Neural progenitor cell (in vitro differentiated cells): ENCODE data around the gene PPP1R9A. TPM values are rescaled to one million over a fixed set of nuclear protein-coding genes. Genes with fewer than 3 reads are reported as not detected.

ENCODE experiments used
- DNase-seq: peaks from one replicate; pipeline ENCODE4 v3.0.0-alpha.2; 2016; ENCODE audit warnings: low spot score
- H2AFZ ChIP-seq: fragments of 200-600 bp; sonication (generic); replicated peaks from 2 replicates; pipeline ENCODE4 v1.6.1; 2016; ENCODE audit warnings: antibody characterized with exemption
- H3F3A ChIP-seq: fragments of 200-600 bp; sonication (generic); 2 replicates; pipeline ENCODE4 v1.6.1; 2016; ENCODE audit warnings: antibody characterized with exemption, low read depth
- H3K27ac ChIP-seq: fragments of 200-600 bp; sonication (generic); 2 replicates; pipeline ENCODE4 v1.5.1; 2016; ENCODE audit warnings: mild to moderate bottlenecking
- H3K27me3 ChIP-seq: fragments of 200-600 bp; sonication (generic); 2 replicates; pipeline ENCODE4 v1.6.1; 2016; ENCODE audit warnings: mild to moderate bottlenecking, moderate library complexity
- H3K36me3 ChIP-seq: fragments of 200-600 bp; sonication (generic); 2 replicates; pipeline ENCODE4 v1.5.1; 2016
- H3K4me1 ChIP-seq: fragments of 200-600 bp; sonication (generic); 2 replicates; pipeline ENCODE4 v1.6.1; 2016; ENCODE audit warnings: mixed run types
- H3K4me2 ChIP-seq: fragments of 200-600 bp; sonication (generic); 2 replicates; pipeline ENCODE4 v1.6.1; 2016
- H3K4me3 ChIP-seq: fragments of 200-600 bp; sonication (generic); 2 replicates; pipeline ENCODE4 v1.5.1; 2016
- H3K79me2 ChIP-seq: fragments of 200-600 bp; sonication (generic); 2 replicates; pipeline ENCODE4 v1.6.1; 2016; ENCODE audit warnings: low read depth
- H3K9ac ChIP-seq: fragments of 200-600 bp; sonication (generic); 2 replicates; pipeline ENCODE4 v1.6.1; 2016
- H3K9me3 ChIP-seq: fragments of 200-600 bp; sonication (generic); 2 replicates; pipeline ENCODE4 v1.5.1; 2016; ENCODE audit warnings: low read depth
- H4K20me1 ChIP-seq: fragments of 200-600 bp; sonication (generic); 2 replicates; pipeline ENCODE4 v1.6.1; 2016; ENCODE audit warnings: low read depth
- H3K27ac Mint-ChIP-seq: 3 replicates; pipeline ENCODE4 v1.8.0; 2021; ENCODE audit warnings: mixed read lengths
- H3K27me3 Mint-ChIP-seq: 2 replicates; pipeline ENCODE4 v1.8.0; 2022; ENCODE audit warnings: low read depth, mild to moderate bottlenecking, inconsistent platforms, moderate library complexity, mixed read lengths; ENCODE audit not compliant: insufficient read depth
- H3K36me3 Mint-ChIP-seq: 3 replicates; pipeline ENCODE4 v1.8.0; 2021; ENCODE audit warnings: mixed read lengths
- H3K4me1 Mint-ChIP-seq: 3 replicates; pipeline ENCODE4 v1.8.0; 2021; ENCODE audit warnings: mixed read lengths
- H3K4me3 Mint-ChIP-seq: 3 replicates; pipeline ENCODE4 v1.8.0; 2021; ENCODE audit warnings: mild to moderate bottlenecking, moderate library complexity, mixed read lengths
- H3K9me3 Mint-ChIP-seq: 3 replicates; pipeline ENCODE4 v1.8.0; 2020; ENCODE audit warnings: mixed read lengths
- EZH2 ChIP-seq: fragments of 200-600 bp; sonication (generic); IDR thresholded peaks from 2 replicates; pipeline ENCODE4 v1.6.1; 2017; ENCODE audit warnings: antibody characterized with exemption, mild to moderate bottlenecking, moderate library complexity
- EZH2phosphoT487 ChIP-seq: fragments of 200-600 bp; sonication (generic); IDR thresholded peaks from 2 replicates; pipeline ENCODE4 v1.6.1; 2017; ENCODE audit warnings: antibody characterized with exemption
- small RNA-seq: library from RNA; depleted of rRNA; stranded (forward); fragments of <200 nt; gene quantifications from one replicate; pipeline ENCODE3, GENCODE V24; 2015
- total RNA-seq: library from RNA; depleted of rRNA; stranded (reverse); fragments of >200 nt; gene quantifications from 2 replicates; pipeline ENCODE4 v1.2.3, GENCODE V29; 2015; ENCODE audit warnings: low replicate concordance
- TF ChIP-seq, protein P1 (sequence below): fragments of 200-600 bp; sonication (generic); IDR thresholded peaks from 2 replicates; pipeline ENCODE4 v1.5.1; 2017; ENCODE audit warnings: antibody characterized with exemption, mild to moderate bottlenecking

The PPP1R9A gene
- total RNA-seq, 1 donor from 2014 or later, result 40.7 TPM

- DNase-seq, result no peak
- H3K27ac ChIP-seq, result no peak overlapping the region
Measured at GRCh38 chr7:95342029-95342428, 434.6 kb downstream of the PPP1R9A start.

DNA sequence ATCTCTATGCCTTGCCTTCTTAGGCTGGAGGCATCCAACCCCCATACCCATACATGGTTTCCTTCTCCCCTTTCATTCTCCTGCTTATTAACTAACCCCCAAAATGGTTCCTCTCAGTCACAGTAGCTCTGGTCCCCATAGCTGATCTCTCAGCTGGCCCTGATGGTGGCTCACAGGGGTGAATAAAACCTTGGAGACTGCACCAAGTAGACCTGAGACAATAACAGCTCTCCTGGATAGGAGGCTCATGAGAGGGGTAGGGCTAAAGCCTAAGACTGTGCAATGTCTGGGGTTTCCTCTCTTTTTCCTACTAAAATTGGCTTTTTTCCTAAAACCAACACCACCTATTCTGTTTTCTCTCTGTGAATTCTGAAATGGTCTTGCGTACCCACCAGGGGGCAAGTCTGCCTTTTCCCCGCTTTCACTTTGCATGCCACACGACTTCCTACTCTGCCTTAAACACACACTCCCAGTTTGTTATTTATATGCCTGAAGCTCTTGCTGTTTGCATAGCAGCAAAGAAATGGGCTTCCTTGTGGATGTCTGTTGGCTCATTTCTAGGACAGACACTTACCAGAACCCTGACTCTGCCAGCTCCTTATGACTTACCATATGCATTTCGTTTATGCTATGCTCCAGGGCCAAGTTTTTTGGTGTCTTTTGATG is 435.4 kb downstream of the PPP1R9A start:
- Mint-ChIP-seq H3K27ac (no peak overlapping the region), H3K4me1 (peaks cover 2% of the 10 kb centered on the region), H3K27me3 (no peaks in the 10 kb centered on the region), H3K9me3 (no peaks in the 10 kb centered on the region), H3K36me3 (no peaks in the 10 kb centered on the region), H3K4me3 (no peak overlapping the region)
- Histone ChIP-seq H3K27me3 (no peaks in the 10 kb centered on the region), H3K4me3 (no peak overlapping the region), H4K20me1 (no peaks in the 10 kb centered on the region), H3K9ac (no peak overlapping the region), H3K9me3 (no peaks in the 10 kb centered on the region), H3K79me2 (no peaks in the 10 kb centered on the region), H3K27ac (no peak overlapping the region), H3K4me2 (no peak overlapping the region), H3F3A (no peaks in the 10 kb centered on the region), H3K4me1 (peaks cover 4% of the 10 kb centered on the region), H3K36me3 (no peaks in the 10 kb centered on the region), H2AFZ (peak overlapping the region; percentile 76)
- DNase-seq, result peak; percentile 16
- TF ChIP-seq, protein P1, sequence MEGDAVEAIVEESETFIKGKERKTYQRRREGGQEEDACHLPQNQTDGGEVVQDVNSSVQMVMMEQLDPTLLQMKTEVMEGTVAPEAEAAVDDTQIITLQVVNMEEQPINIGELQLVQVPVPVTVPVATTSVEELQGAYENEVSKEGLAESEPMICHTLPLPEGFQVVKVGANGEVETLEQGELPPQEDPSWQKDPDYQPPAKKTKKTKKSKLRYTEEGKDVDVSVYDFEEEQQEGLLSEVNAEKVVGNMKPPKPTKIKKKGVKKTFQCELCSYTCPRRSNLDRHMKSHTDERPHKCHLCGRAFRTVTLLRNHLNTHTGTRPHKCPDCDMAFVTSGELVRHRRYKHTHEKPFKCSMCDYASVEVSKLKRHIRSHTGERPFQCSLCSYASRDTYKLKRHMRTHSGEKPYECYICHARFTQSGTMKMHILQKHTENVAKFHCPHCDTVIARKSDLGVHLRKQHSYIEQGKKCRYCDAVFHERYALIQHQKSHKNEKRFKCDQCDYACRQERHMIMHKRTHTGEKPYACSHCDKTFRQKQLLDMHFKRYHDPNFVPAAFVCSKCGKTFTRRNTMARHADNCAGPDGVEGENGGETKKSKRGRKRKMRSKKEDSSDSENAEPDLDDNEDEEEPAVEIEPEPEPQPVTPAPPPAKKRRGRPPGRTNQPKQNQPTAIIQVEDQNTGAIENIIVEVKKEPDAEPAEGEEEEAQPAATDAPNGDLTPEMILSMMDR, result peak; percentile 22
- TF ChIP-seq EZH2phosphoT487 (no peak), EZH2 (no peak)

More at GRCh38 chr7:95342029-95342428, 434.6 kb downstream of the PPP1R9A start:
- no peak overlapping the region for H3K27ac Mint-ChIP-seq
- H3K36me3 Mint-ChIP-seq, result no peaks in the 10 kb centered on the region
- no peak overlapping the region for H3K4me2 ChIP-seq
- peaks cover 4% of the 10 kb centered on the region for H3K4me1 ChIP-seq
- no peak overlapping the region for H3K4me3 ChIP-seq
- H3F3A ChIP-seq, result no peaks in the 10 kb centered on the region
- TF ChIP-seq EZH2phosphoT487, result no peak
- TF ChIP-seq, protein P1, result no peak
- TF ChIP-seq EZH2, result no peak
- no peaks in the 10 kb centered on the region for H3K27me3 ChIP-seq
- peaks cover 2% of the 10 kb centered on the region for H3K4me1 Mint-ChIP-seq
- no peak overlapping the region for H2AFZ ChIP-seq
- H3K79me2 ChIP-seq, result no peaks in the 10 kb centered on the region
- no peaks in the 10 kb centered on the region for H3K36me3 ChIP-seq
- no peaks in the 10 kb centered on the region for H4K20me1 ChIP-seq
- no peak overlapping the region for H3K4me3 Mint-ChIP-seq
- no peaks in the 10 kb centered on the region for H3K9me3 Mint-ChIP-seq
- no peak overlapping the region for H3K9ac ChIP-seq
- H3K27me3 Mint-ChIP-seq, result no peaks in the 10 kb centered on the region
- no peaks in the 10 kb centered on the region for H3K9me3 ChIP-seq

Small RNAs within 50 kb of the gene (small RNA-seq; reads per million reads assigned to genes)
- gene AC002429.1, result not detected
- gene HINT1P2, result not detected
- gene RNU4-16P, result not detected
